ENCODE data around the gene BLM.

The BLM gene

GRCh38 chr15:90743407-90743806 lies 26.3 kb downstream of the BLM start:
- no peak for TF ChIP-seq CTCF (IDR thresholded peaks at IDR 0.05)
- H3K4me3 ChIP-seq (ENCODE audit: low read depth, low read length), result no peak overlapping the region

GRCh38 chr15:90744759-90745402 lies 27.7 kb downstream of the BLM start:
- Histone ChIP-seq H3K36me3 (ENCODE audit: control insufficient read depth, insufficient read depth, low read length) (no peaks in the 10 kb centered on the region), H3K9ac (no peak overlapping the region), H2AFZ (no peak overlapping the region), H3K4me2 (ENCODE audit: low read length) (no peak overlapping the region), H3K79me2 (no peaks in the 10 kb centered on the region), H3K4me1 (no peaks in the 10 kb centered on the region), H3K27me3 (ENCODE audit: control insufficient read depth, insufficient read depth, low read length) (no peaks in the 10 kb centered on the region), H3K4me3 (ENCODE audit: low read depth, low read length) (no peak overlapping the region), H3K9me3 (ENCODE audit: control insufficient read depth, low read length) (no peaks in the 10 kb centered on the region), H3K27ac (no peak overlapping the region)
- TF ChIP-seq CTCF (IDR thresholded peaks at IDR 0.05), result no peak

More at GRCh38 chr15:90743407-90743806, 26.3 kb downstream of the BLM start:
- Histone ChIP-seq H2AFZ (no peak overlapping the region), H3K36me3 (ENCODE audit: control insufficient read depth, insufficient read depth, low read length) (no peaks in the 10 kb centered on the region), H3K27ac (no peak overlapping the region), H3K9me3 (ENCODE audit: control insufficient read depth, low read length) (no peaks in the 10 kb centered on the region), H3K4me2 (ENCODE audit: low read length) (no peak overlapping the region), H3K4me1 (no peaks in the 10 kb centered on the region), H3K27me3 (ENCODE audit: control insufficient read depth, insufficient read depth, low read length) (no peaks in the 10 kb centered on the region), H3K9ac (no peak overlapping the region), H3K79me2 (no peaks in the 10 kb centered on the region)

- TF ChIP-seq CTCF (IDR thresholded peaks at IDR 0.05), result no peak
- Histone ChIP-seq H3K27ac (no peak overlapping the region), H3K27me3 (ENCODE audit: control insufficient read depth, insufficient read depth, low read length) (no peaks in the 10 kb centered on the region), H3K9me3 (ENCODE audit: control insufficient read depth, low read length) (no peaks in the 10 kb centered on the region), H3K4me3 (ENCODE audit: low read depth, low read length) (no peak overlapping the region), H3K36me3 (ENCODE audit: control insufficient read depth, insufficient read depth, low read length) (no peaks in the 10 kb centered on the region), H3K79me2 (no peaks in the 10 kb centered on the region), H2AFZ (no peak overlapping the region), H3K9ac (no peak overlapping the region), H3K4me1 (no peaks in the 10 kb centered on the region), H3K4me2 (ENCODE audit: low read length) (no peak overlapping the region)
Measured at GRCh38 chr15:90749754-90750153, 32.6 kb downstream of the BLM start.

- no peak for TF ChIP-seq CTCF (IDR thresholded peaks at IDR 0.05)
- Histone ChIP-seq H3K4me1 (no peaks in the 10 kb centered on the region), H3K27me3 (ENCODE audit: control insufficient read depth, insufficient read depth, low read length) (no peaks in the 10 kb centered on the region), H3K4me2 (ENCODE audit: low read length) (no peak overlapping the region), H3K36me3 (ENCODE audit: control insufficient read depth, insufficient read depth, low read length) (no peaks in the 10 kb centered on the region), H3K79me2 (no peaks in the 10 kb centered on the region), H3K9me3 (ENCODE audit: control insufficient read depth, low read length) (no peaks in the 10 kb centered on the region), H2AFZ (no peak overlapping the region), H3K4me3 (ENCODE audit: low read depth, low read length) (no peak overlapping the region), H3K27ac (no peak overlapping the region), H3K9ac (no peak overlapping the region)
Measured at GRCh38 chr15:90750186-90750585, 33.0 kb downstream of the BLM start.

- Histone ChIP-seq H3K27me3 (ENCODE audit: control insufficient read depth, insufficient read depth, low read length) (no peaks in the 10 kb centered on the region), H3K9ac (no peak overlapping the region), H3K36me3 (ENCODE audit: control insufficient read depth, insufficient read depth, low read length) (no peaks in the 10 kb centered on the region), H2AFZ (no peak overlapping the region), H3K4me2 (ENCODE audit: low read length) (no peak overlapping the region), H3K79me2 (no peaks in the 10 kb centered on the region), H3K4me3 (ENCODE audit: low read depth, low read length) (no peak overlapping the region), H3K4me1 (no peaks in the 10 kb centered on the region), H3K27ac (no peak overlapping the region), H3K9me3 (ENCODE audit: control insufficient read depth, low read length) (no peaks in the 10 kb centered on the region)
- no peak for TF ChIP-seq CTCF (IDR thresholded peaks at IDR 0.05)
Measured at GRCh38 chr15:90751300-90751825, 34.2 kb downstream of the BLM start.
